Diencephalon (tissue), 1 donor: Measurements from ENCODE around the gene ORAI1. TPM values are rescaled to one million over a fixed set of nuclear protein-coding genes. Genes with fewer than 3 reads are reported as not detected.

Source experiments
- small RNA-seq: library from RNA; depleted of rRNA; stranded (forward); fragments of <200 nt; gene quantifications from one replicate; pipeline ENCODE3, GENCODE V24; 2014
- total RNA-seq: library from RNA; depleted of rRNA; stranded (reverse); fragments of >200 nt; gene quantifications from one replicate; pipeline ENCODE4 v1.2.3, GENCODE V29; 2014

Gene ORAI1
- 3.9 TPM for total RNA-seq

DNA sequence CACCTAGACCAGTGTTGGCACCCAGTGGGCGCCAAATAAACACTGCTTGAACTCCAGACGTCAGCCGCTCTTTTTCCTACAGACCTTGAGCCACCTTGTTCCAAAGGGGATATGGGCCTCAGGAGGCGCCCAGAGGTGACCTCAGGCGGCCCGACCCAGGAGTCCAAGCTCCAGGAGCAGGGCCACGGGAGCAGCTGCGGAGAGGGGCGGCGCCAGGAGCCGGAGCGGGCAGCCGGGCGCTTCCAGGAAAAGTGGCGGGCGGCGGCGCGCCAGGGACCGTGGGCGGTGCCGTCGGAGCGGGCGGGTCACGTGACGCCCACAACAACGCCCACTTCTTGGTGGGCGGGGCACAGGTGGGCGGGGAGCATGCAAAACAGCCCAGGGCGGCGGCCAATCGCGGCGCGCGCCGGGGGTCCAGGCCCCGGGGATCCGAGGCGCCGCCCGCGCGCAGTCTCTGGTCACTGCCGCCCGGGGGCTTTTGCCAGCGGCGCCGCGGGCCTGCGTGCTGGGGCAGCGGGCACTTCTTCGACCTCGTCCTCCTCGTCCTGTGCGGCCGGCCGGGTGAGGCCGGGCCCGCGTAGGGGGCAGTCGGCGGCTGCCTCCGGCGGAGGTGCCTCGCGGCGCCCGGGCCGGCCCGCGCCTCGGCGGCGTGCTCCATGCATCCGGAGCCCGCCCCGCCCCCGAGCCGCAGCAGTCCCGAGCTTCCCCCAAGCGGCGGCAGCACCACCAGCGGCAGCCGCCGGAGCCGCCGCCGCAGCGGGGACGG is at the start of gene ORAI1:
Gene ORAI1 (plus strand): TSS at position 444 of the 766 bp plus-strand sequence.

GRCh38 chr12:121580959-121581685 is 45.2 kb upstream of the ORAI1 start, which contains the start of gene KDM2B:
KDM2B (minus strand) TSS chr12:121581023; CDS start chr12:121580911, 112 bp downstream.

GRCh38 chr12:121669521-121669900 is 43.2 kb downstream of the ORAI1 start, which contains the start of gene MORN3:
MORN3 (minus strand) TSS chr12:121669654; CDS start chr12:121669483, 171 bp downstream.

Small RNAs within 50 kb of the gene (small RNA-seq; reads per million reads assigned to genes)
- gene RNU6-1004P = not detected

Other genes starting within 250 kb of the ORAI1 start
- gene RNF34, start 226.4 kb upstream of the ORAI1 start, total RNA-seq = 75.9 TPM
- 51.7 TPM for gene KDM2B, start 45.5 kb upstream of the ORAI1 start, total RNA-seq
- gene MORN3, start 43.1 kb downstream of the ORAI1 start, total RNA-seq = 3.9 TPM
- 8.5 TPM for gene TMEM120B, start 86.2 kb downstream of the ORAI1 start, total RNA-seq
- 22.8 TPM for gene RHOF, start 167.2 kb downstream of the ORAI1 start, total RNA-seq
- 3.9 TPM for gene SETD1B, start 177.5 kb downstream of the ORAI1 start, total RNA-seq
- gene HPD, start 232.3 kb downstream of the ORAI1 start, total RNA-seq = not detected